Neutrophil (primary cell): ENCODE measurements around the gene SMAD3.

ENCODE experiments used
- H3K27ac ChIP-seq: fragments of 200-600 bp; sonication (generic); 2 replicates; pipeline ENCODE4 v1.5.1; 2016; ENCODE audit warnings: mild to moderate bottlenecking, moderate library complexity
- H3K27me3 ChIP-seq: fragments of 200-600 bp; sonication (generic); 2 replicates; pipeline ENCODE4 v1.6.0; 2016; ENCODE audit warnings: mild to moderate bottlenecking
- H3K36me3 ChIP-seq: fragments of 200-600 bp; sonication (generic); 2 replicates; pipeline ENCODE4 v1.5.1; 2017
- H3K4me1 ChIP-seq, 2 experiments: fragments of 200-600 bp in 1 of 2; sonication (generic) in 1 of 2; 1 replicate in 1 of 2; 2 replicates in 1 of 2; pipeline versions ENCODE4 v1.5.1 to v1.6.1; 2013 to 2016; ENCODE audit warnings: low read depth in 1 of 2, low read length in 1 of 2, mild to moderate bottlenecking in 1 of 2, moderate library complexity in 1 of 2; ENCODE audit not compliant: control insufficient read depth in 1 of 2, insufficient read depth in 1 of 2
- H3K4me3 ChIP-seq, 2 experiments: fragments of 200-600 bp in 1 of 2; sonication (generic) in 1 of 2; 1 replicate in 1 of 2; 2 replicates in 1 of 2; pipeline ENCODE4 v1.5.1; 2013 to 2016; ENCODE audit warnings: low read depth in 1 of 2, low read length in 1 of 2, mild to moderate bottlenecking in 1 of 2, moderate library complexity in 1 of 2
- H3K9me3 ChIP-seq: fragments of 200-600 bp; sonication (generic); 2 replicates; pipeline ENCODE4 v1.5.1; 2016
- TF ChIP-seq, protein P1 (sequence below): fragments of 200-600 bp; sonication (generic); IDR thresholded peaks from 2 replicates; pipeline ENCODE4 v1.5.1; 2016; ENCODE audit warnings: antibody characterized with exemption

SMAD3 gene

DNA sequence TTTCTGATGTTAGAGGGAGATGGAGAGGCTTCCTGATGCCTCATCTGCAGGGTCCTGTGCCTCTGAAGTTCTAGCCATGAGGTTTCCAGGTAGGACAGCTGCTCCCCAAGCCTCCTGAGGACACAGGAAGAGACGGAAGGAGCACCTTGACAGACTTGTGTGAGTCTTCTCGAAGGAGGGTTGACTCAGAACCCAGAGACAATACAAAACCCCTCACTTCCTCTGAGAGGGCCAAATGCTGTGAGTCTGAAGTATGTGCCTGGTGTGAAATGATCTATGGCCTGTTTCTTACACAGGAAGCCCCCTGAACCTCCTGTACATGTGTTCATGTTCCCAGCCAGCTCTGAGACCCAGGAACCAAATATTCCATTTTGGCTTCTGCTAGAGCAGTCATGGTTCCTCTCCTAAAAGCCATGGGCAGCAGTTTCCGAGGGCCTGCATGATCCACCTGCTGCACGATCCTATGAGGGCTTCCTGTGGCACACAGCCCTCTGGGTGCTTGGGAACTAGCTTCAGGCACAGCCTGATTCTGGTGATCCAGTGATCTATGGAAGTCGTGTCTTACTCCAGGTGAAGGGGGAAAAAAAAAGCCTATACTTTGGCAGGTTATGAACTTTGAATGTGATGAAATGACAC is 126.9 kb downstream of the SMAD3 start:
- Histone ChIP-seq H3K9me3 (no peaks in the 10 kb centered on the region), H3K36me3 (peaks cover 34% of the 10 kb centered on the region), H3K27ac (no peak overlapping the region), H3K27me3 (no peaks in the 10 kb centered on the region), H3K4me3 (no peak overlapping the region), H3K4me1 (no peaks in the 10 kb centered on the region)
- TF ChIP-seq, protein P1, sequence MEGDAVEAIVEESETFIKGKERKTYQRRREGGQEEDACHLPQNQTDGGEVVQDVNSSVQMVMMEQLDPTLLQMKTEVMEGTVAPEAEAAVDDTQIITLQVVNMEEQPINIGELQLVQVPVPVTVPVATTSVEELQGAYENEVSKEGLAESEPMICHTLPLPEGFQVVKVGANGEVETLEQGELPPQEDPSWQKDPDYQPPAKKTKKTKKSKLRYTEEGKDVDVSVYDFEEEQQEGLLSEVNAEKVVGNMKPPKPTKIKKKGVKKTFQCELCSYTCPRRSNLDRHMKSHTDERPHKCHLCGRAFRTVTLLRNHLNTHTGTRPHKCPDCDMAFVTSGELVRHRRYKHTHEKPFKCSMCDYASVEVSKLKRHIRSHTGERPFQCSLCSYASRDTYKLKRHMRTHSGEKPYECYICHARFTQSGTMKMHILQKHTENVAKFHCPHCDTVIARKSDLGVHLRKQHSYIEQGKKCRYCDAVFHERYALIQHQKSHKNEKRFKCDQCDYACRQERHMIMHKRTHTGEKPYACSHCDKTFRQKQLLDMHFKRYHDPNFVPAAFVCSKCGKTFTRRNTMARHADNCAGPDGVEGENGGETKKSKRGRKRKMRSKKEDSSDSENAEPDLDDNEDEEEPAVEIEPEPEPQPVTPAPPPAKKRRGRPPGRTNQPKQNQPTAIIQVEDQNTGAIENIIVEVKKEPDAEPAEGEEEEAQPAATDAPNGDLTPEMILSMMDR: no peak

GRCh38 chr15:67193223-67193990 is 128.0 kb downstream of the SMAD3 start:
- Histone ChIP-seq H3K4me3 (no peak overlapping the region), H3K9me3 (no peaks in the 10 kb centered on the region), H3K27me3 (no peaks in the 10 kb centered on the region), H3K27ac (no peak overlapping the region), H3K4me1 (no peaks in the 10 kb centered on the region), H3K36me3 (peaks cover 30% of the 10 kb centered on the region)
- TF ChIP-seq, protein P1: no peak

- no peaks in the 10 kb centered on the region for H3K27me3 ChIP-seq
- no peaks in the 10 kb centered on the region for H3K4me1 ChIP-seq
- H3K36me3 ChIP-seq: peaks cover 31% of the 10 kb centered on the region
- no peak overlapping the region for H3K27ac ChIP-seq
- no peak overlapping the region for H3K4me3 ChIP-seq
- H3K9me3 ChIP-seq: no peaks in the 10 kb centered on the region
- TF ChIP-seq, protein P1: no peak
These were observed 129.0 kb downstream of the SMAD3 start for GRCh38 chr15:67194171-67195114.

DNA sequence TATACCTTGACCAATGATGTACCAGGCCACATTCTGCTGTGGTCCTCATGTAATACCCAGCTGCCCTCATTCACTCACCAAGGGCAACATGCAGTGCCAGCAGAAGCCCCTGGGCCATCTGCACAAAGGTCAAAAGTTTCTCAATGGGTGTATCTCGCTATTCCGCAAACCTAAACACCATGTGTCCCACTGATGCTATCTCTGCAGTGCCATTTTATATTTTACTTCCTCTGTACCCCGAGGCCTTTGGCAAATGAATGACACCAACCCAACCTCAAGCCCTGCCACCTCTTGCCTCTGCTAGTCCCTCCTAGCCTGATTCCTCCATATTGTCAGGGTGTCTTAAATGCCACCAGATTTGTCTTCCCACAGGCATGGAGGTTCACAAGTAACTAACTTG is 129.9 kb downstream of the SMAD3 start:
- H3K9me3 ChIP-seq: no peaks in the 10 kb centered on the region
- no peaks in the 10 kb centered on the region for H3K4me1 ChIP-seq
- H3K36me3 ChIP-seq: peaks cover 33% of the 10 kb centered on the region
- no peak overlapping the region for H3K27ac ChIP-seq
- no peaks in the 10 kb centered on the region for H3K27me3 ChIP-seq
- H3K4me3 ChIP-seq: no peak overlapping the region
- TF ChIP-seq, protein P1: no peak

GRCh38 chr15:67196222-67196621 is 130.8 kb downstream of the SMAD3 start:
- no peak overlapping the region for H3K27ac ChIP-seq
- H3K27me3 ChIP-seq: no peaks in the 10 kb centered on the region
- H3K36me3 ChIP-seq: peaks cover 26% of the 10 kb centered on the region
- no peak overlapping the region for H3K4me3 ChIP-seq
- H3K9me3 ChIP-seq: no peaks in the 10 kb centered on the region
- peaks cover 1 to 6% of the 10 kb centered on the region in 2 experiments for H3K4me1 ChIP-seq
- TF ChIP-seq, protein P1: no peak
